DMS53 (cell line): Measurements from ENCODE around the gene TYW3.
A peak's percentile ranks its signal among the peaks of the same experiment; 100 is the strongest.
"Not testable (repeated sequence)": the region's sequence is repeated elsewhere in the genome, so short reads cannot be mapped to it uniquely, and the experiment has no call there.

Source experiments
- DNase-seq: peaks from one replicate; lab custom pipeline; 2025; lab: John Stamatoyannopoulos, UW

TYW3 gene

GRCh38 chr1:74731399-74732052 is 1.4 kb upstream of the TYW3 start:
- DNase-seq, result peak; percentile 81

GRCh38 chr1:74732071-74732946 is 643 bp upstream of the TYW3 start:
- peak; percentile 76 for DNase-seq

GRCh38 chr1:74733604-74734484 is 892 bp downstream of the TYW3 start:
- peak; percentile 91 for DNase-seq

GRCh38 chr1:74737333-74737732 is 4.4 kb downstream of the TYW3 start:
- DNase-seq, result no peak

- DNase-seq, result not testable (repeated sequence)
These were observed 7.5 kb downstream of the TYW3 start for GRCh38 chr1:74740307-74740980.

GRCh38 chr1:74745247-74745646 is 12.3 kb downstream of the TYW3 start:
- DNase-seq, result not testable (repeated sequence)

GRCh38 chr1:74748960-74749359 is 16.0 kb downstream of the TYW3 start:
- DNase-seq, result peak; percentile 10

- no peak for DNase-seq
These were observed 20.2 kb downstream of the TYW3 start for GRCh38 chr1:74753104-74753503.

GRCh38 chr1:74755475-74755874 is 22.5 kb downstream of the TYW3 start:
- no peak for DNase-seq

- not testable (repeated sequence) for DNase-seq
These were observed 23.7 kb downstream of the TYW3 start for GRCh38 chr1:74756650-74757049.

GRCh38 chr1:74763807-74764206 is 30.9 kb downstream of the TYW3 start:
- DNase-seq, result no peak

GRCh38 chr1:74766579-74766978 is 33.6 kb downstream of the TYW3 start:
- no peak for DNase-seq

- DNase-seq, result peak; percentile 60
These were observed 34.5 kb downstream of the TYW3 start for GRCh38 chr1:74767490-74767889.

GRCh38 chr1:74771913-74772515 is 39.1 kb downstream of the TYW3 start:
- DNase-seq, result peak; percentile 82

- no peak for DNase-seq
These were observed 40.0 kb downstream of the TYW3 start for GRCh38 chr1:74772945-74773344.

GRCh38 chr1:74773582-74773981 is 40.6 kb downstream of the TYW3 start:
- no peak for DNase-seq

GRCh38 chr1:74775735-74776134 is 42.8 kb downstream of the TYW3 start:
- DNase-seq, result peak; percentile 16

GRCh38 chr1:74777525-74777924 is 44.6 kb downstream of the TYW3 start:
- no peak for DNase-seq

GRCh38 chr1:74779750-74780149 is 46.8 kb downstream of the TYW3 start:
- no peak for DNase-seq

- no peak for DNase-seq
These were observed 47.6 kb downstream of the TYW3 start for GRCh38 chr1:74780594-74780993.

GRCh38 chr1:74785944-74786343 is 53.0 kb downstream of the TYW3 start:
- no peak for DNase-seq
